K562 (cell line): ENCODE data around the gene WIPF1.

ENCODE experiments used
- CTCF ChIP-seq, 3 experiments: IDR thresholded peaks in 2 of 3; conservative IDR thresholded peaks in 1 of 3; 2 replicates each; pipeline ENCODE4 v1.5.1; 2011 to 2012; ENCODE audit warnings: low read length in 3 of 3, mild to moderate bottlenecking in 3 of 3, control low read depth in 2 of 3, improper control_type of control experiment in 1 of 3, inconsistent platforms in 1 of 3, low read depth in 1 of 3, mixed read lengths in 1 of 3, moderate library complexity in 1 of 3; ENCODE audit not compliant: insufficient read depth in 2 of 3
- ESRRA ChIP-seq: fragments of 450-650 bp; IDR thresholded peaks from 2 replicates; pipeline ENCODE4 v1.6.1; 2014; ENCODE audit warnings: low read depth, mild to moderate bottlenecking, moderate library complexity, borderline replicate concordance
- EZH2 ChIP-seq: IDR thresholded peaks from 2 replicates; pipeline ENCODE4 v1.6.1; 2012; ENCODE audit warnings: low read depth, mild to moderate bottlenecking, inconsistent platforms, low read length, borderline replicate concordance
- KDM4B ChIP-seq, 2 experiments: fragments of 450-650 bp in 1 of 2; sonication (generic) in 1 of 2; IDR thresholded peaks; 2 replicates each; pipeline ENCODE4 v1.6.1; 2016 to 2017; ENCODE audit warnings: borderline replicate concordance in 2 of 2, antibody characterized with exemption in 1 of 2, low read depth in 1 of 2, mild to moderate bottlenecking in 1 of 2
- MXI1 ChIP-seq: IDR thresholded peaks from 2 replicates; pipeline ENCODE4 v1.6.1; 2011; ENCODE audit warnings: low read depth, mild to moderate bottlenecking, improper control_type of control experiment, low read length
- POLR2A ChIP-seq: fragments of 450-650 bp; conservative IDR thresholded peaks from 2 replicates; pipeline ENCODE4 v1.6.1; 2016
- POLR2B ChIP-seq: fragments of 450-650 bp; IDR thresholded peaks from 2 replicates; pipeline ENCODE4 v1.6.1; 2018; ENCODE audit warnings: low read depth; ENCODE audit not compliant: partially characterized antibody
- XRCC3 ChIP-seq: fragments of 450-650 bp; IDR thresholded peaks from 2 replicates; pipeline ENCODE4 v1.6.1; 2017; ENCODE audit warnings: mild to moderate bottlenecking, moderate library complexity
- ZBTB40 ChIP-seq, 2 experiments: fragments of 450-650 bp in 1 of 2; sonication (generic) in 1 of 2; formaldehyde crosslinking in 1 of 2; IDR thresholded peaks; 2 replicates each; pipeline versions ENCODE4 v1.7.1 to v1.9.0; 2016 to 2022; ENCODE audit warnings: inconsistent platforms in 1 of 2, mild to moderate bottlenecking in 1 of 2, missing genetic modification reagents in 1 of 2
- ZNF384 ChIP-seq: IDR thresholded peaks from 2 replicates; pipeline ENCODE4 v1.6.1; 2012; ENCODE audit warnings: low read depth, low read length, improper control_type of control experiment
- ZNF431 ChIP-seq: sonication (generic); formaldehyde crosslinking; IDR thresholded peaks from 2 replicates; pipeline ENCODE4 v1.8.0; 2022; ENCODE audit warnings: mild to moderate bottlenecking, missing genetic modification reagents

- TF ChIP-seq ZBTB40 (IDR thresholded peaks at IDR 0.05): no peak
- no peak for TF ChIP-seq ZBTB40 (CRISPR knock-in tag; IDR thresholded peaks at IDR 0.05)
- TF ChIP-seq CTCF (IDR thresholded peaks at IDR 0.05 in 2 of 3, conservative IDR thresholded peaks at IDR 0.05 in 1 of 3; ENCODE audit: insufficient read depth in 2 of 3, low read depth in 1 of 3, low read length in 3 of 3): no peak
- no peak for TF ChIP-seq EZH2
- TF ChIP-seq ESRRA: no peak
- TF ChIP-seq POLR2B: no peak
- no peak for TF ChIP-seq ZNF384
- TF ChIP-seq MXI1: no peak
- TF ChIP-seq POLR2A: no peak
- no peak for TF ChIP-seq XRCC3
- no peak for TF ChIP-seq ZNF431
- TF ChIP-seq KDM4B (IDR thresholded peaks at IDR 0.05; ENCODE audit: borderline replicate concordance in 2 of 2, low read depth in 1 of 2): no peak
Observed at GRCh38 chr2:174581491-174581890, 16.1 kb downstream of the WIPF1 start.
